MCF 10A (cell line): ENCODE measurements around the gene THEM4. TPM values are rescaled to one million over a fixed set of nuclear protein-coding genes. Genes with fewer than 3 reads are reported as not detected.

Experiments used
- BruUV-seq: library from RNA; stranded (reverse); fragments of 400-500 nt; replicated peaks from 2 replicates; lab custom pipeline; 2021; lab: Mats Ljungman, UMichigan
- CTCF ChIA-PET: fragments of 300-600 bp; sonication (Branson Sonifier 250); formaldehyde crosslinking; extraction: SDS; loops from one replicate; lab custom pipeline; 2021; ENCODE audit warnings: antibody characterized with exemption, inconsistent platforms; lab: Yijun Ruan, JAX
- POLR2A ChIA-PET: fragments of 300-600, 350-650 bp; sonication (Branson Sonifier 250); formaldehyde crosslinking; extraction: SDS; loops from one replicate; lab custom pipeline; 2020; ENCODE audit warnings: antibody characterized with exemption, inconsistent platforms; lab: Yijun Ruan, JAX
- DNase-seq: peaks from one replicate; pipeline ENCODE4 v3.0.0-alpha.2; 2018; ENCODE audit not compliant: unreplicated experiment
- H3K27ac Mint-ChIP-seq: one replicate; pipeline ENCODE4 v1.8.0; 2022; ENCODE audit warnings: mild to moderate bottlenecking, low read depth, mixed read lengths; ENCODE audit not compliant: unreplicated experiment
- H3K27me3 Mint-ChIP-seq: one replicate; pipeline ENCODE4 v1.8.0; 2022; ENCODE audit warnings: mixed read lengths; ENCODE audit not compliant: insufficient read depth, unreplicated experiment
- H3K36me3 Mint-ChIP-seq: one replicate; pipeline ENCODE4 v1.8.0; 2022; ENCODE audit warnings: mild to moderate bottlenecking, moderate library complexity, mixed read lengths; ENCODE audit not compliant: insufficient read depth, unreplicated experiment
- H3K4me1 Mint-ChIP-seq: one replicate; pipeline ENCODE4 v1.8.0; 2022; ENCODE audit warnings: mixed read lengths; ENCODE audit not compliant: insufficient read depth, unreplicated experiment
- H3K4me3 Mint-ChIP-seq: one replicate; pipeline ENCODE4 v1.8.0; 2022; ENCODE audit warnings: mild to moderate bottlenecking, moderate library complexity, mixed read lengths; ENCODE audit not compliant: unreplicated experiment
- H3K9me3 Mint-ChIP-seq: one replicate; pipeline ENCODE4 v1.8.0; 2022; ENCODE audit warnings: mixed read lengths; ENCODE audit not compliant: unreplicated experiment
- CTCF ChIP-seq: fragments of 200-600 bp; IDR thresholded peaks from one replicate; pipeline ENCODE4 v1.8.0; 2022; ENCODE audit warnings: antibody characterized with exemption, mild to moderate bottlenecking; ENCODE audit not compliant: unreplicated experiment
- intact Hi-C: fragments of 100-400 bp; cut with micrococcal nuclease; formaldehyde crosslinking; loops from 2 replicates; pipeline ENCODE4 v1.14.1; 2022
- total RNA-seq: library from RNA; stranded (reverse); gene quantifications from 2 replicates; pipeline ENCODE4 v1.2.3, GENCODE V29; 2022

The THEM4 gene
- total RNA-seq, 1 experiment from 2014 or later, result 29.1 TPM

GRCh38 chr1:151939779-151940178 is 30.5 kb upstream of the THEM4 start:
- POLR2A ChIA-PET, result interaction anchor here (0.9 to 17.6 kb wide), 9 partner anchors 15 to 112 kb away, joined by 3 to 453 read pairs (median 4); partner anchors contain the start of genes S100A10, S100A11 and THEM4
- DNase-seq, result no peak
- Mint-ChIP-seq H3K4me1 (peaks cover 13% of the 10 kb centered on the region), H3K4me3 (no peak overlapping the region), H3K9me3 (no peaks in the 10 kb centered on the region), H3K27me3 (no peaks in the 10 kb centered on the region), H3K27ac (no peak overlapping the region), H3K36me3 (no peaks in the 10 kb centered on the region)
- intact Hi-C loops, result loop anchor here (10.0 kb wide), 1 partner anchor 245 kb away; no protein-coding TSS in a partner anchor
- CTCF ChIA-PET, result interaction anchor here (0.5 to 14.5 kb wide), 11 partner anchors 20 to 1719 kb away, joined by 3 to 350 read pairs (median 6); no protein-coding TSS in a partner anchor
- no TSS peak for BruUV-seq
- no peak for TF ChIP-seq CTCF

GRCh38 chr1:151939141-151939540 is 29.8 kb upstream of the THEM4 start:
- no peak for TF ChIP-seq CTCF
- H3K4me3 Mint-ChIP-seq, result no peak overlapping the region
- H3K9me3 Mint-ChIP-seq, result no peaks in the 10 kb centered on the region
- no peak for DNase-seq
- no peaks in the 10 kb centered on the region for H3K36me3 Mint-ChIP-seq
- BruUV-seq, result no TSS peak
- H3K4me1 Mint-ChIP-seq, result peaks cover 16% of the 10 kb centered on the region
- ChIA-PET POLR2A (interaction anchor here (0.5 to 17.6 kb wide), 10 partner anchors 15 to 203 kb away, joined by 3 to 453 read pairs (median 4); partner anchors contain the start of genes S100A10, S100A11 and THEM4), CTCF (interaction anchor here (0.7 to 14.5 kb wide), 11 partner anchors 19 to 246 kb away, joined by 3 to 350 read pairs (median 5); no protein-coding TSS in a partner anchor)
- H3K27me3 Mint-ChIP-seq, result no peaks in the 10 kb centered on the region
- intact Hi-C loops, result loop anchor here (10.0 kb wide), 1 partner anchor 246 kb away; no protein-coding TSS in a partner anchor
- H3K27ac Mint-ChIP-seq, result no peak overlapping the region

- CTCF ChIA-PET, result interaction anchor here (0.9 to 14.5 kb wide), 12 partner anchors 9 to 522 kb away, joined by 3 to 350 read pairs (median 9); no protein-coding TSS in a partner anchor
- Mint-ChIP-seq H3K9me3 (no peaks in the 10 kb centered on the region), H3K27ac (no peak overlapping the region), H3K4me1 (peaks cover 19% of the 10 kb centered on the region), H3K4me3 (no peak overlapping the region), H3K27me3 (no peaks in the 10 kb centered on the region), H3K36me3 (no peaks in the 10 kb centered on the region)
- BruUV-seq, result no TSS peak
- DNase-seq, result no peak
- no peak for TF ChIP-seq CTCF
- POLR2A ChIA-PET, result interaction anchor here (0.7 to 17.6 kb wide), 8 partner anchors 9 to 99 kb away, joined by 3 to 453 read pairs (median 19); partner anchors contain the start of genes S100A10, S100A11 and THEM4
- intact Hi-C loops, result loop anchor here (10.0 kb wide), 1 partner anchor 248 kb away; no protein-coding TSS in a partner anchor
These were observed 27.3 kb upstream of the THEM4 start for GRCh38 chr1:151936653-151937052.

GRCh38 chr1:151935894-151936602 is 26.7 kb upstream of the THEM4 start:
- POLR2A ChIA-PET, result interaction anchor here (0.6 to 17.6 kb wide), 11 partner anchors 9 to 248 kb away, joined by 3 to 453 read pairs (median 4); partner anchors contain the start of genes S100A10, S100A11 and THEM4
- Mint-ChIP-seq H3K36me3 (no peaks in the 10 kb centered on the region), H3K27ac (no peak overlapping the region), H3K27me3 (no peaks in the 10 kb centered on the region), H3K9me3 (no peaks in the 10 kb centered on the region), H3K4me3 (no peak overlapping the region), H3K4me1 (peaks cover 13% of the 10 kb centered on the region)
- DNase-seq, result no peak
- intact Hi-C loops, result loop anchor here (10.0 kb wide), 1 partner anchor 249 kb away; no protein-coding TSS in a partner anchor
- BruUV-seq, result no TSS peak
- no peak for TF ChIP-seq CTCF
- CTCF ChIA-PET, result interaction anchor here (0.6 to 14.5 kb wide), 23 partner anchors 9 to 522 kb away, joined by 3 to 350 read pairs (median 5); partner anchors contain the start of gene S100A11
